Fibroblast of lung (primary cell): Measurements from ENCODE around the gene AXL.

ENCODE experiments used
- EZH2 ChIP-seq: IDR thresholded peaks from 2 replicates; pipeline ENCODE4 v1.5.1; 2012; ENCODE audit warnings: low read length, control low read depth, mild to moderate bottlenecking; ENCODE audit errors: missing control alignments
- TF ChIP-seq, protein P1 (sequence below), 2 donors: IDR thresholded peaks in 1 of 2; conservative IDR thresholded peaks in 1 of 2; 1 replicate in 1 of 2; 2 replicates in 1 of 2; pipeline ENCODE4 v1.5.1; 2011 to 2012; ENCODE audit warnings: low read length in 2 of 2, control low read depth in 1 of 2, inconsistent platforms in 1 of 2, low read depth in 1 of 2, mild to moderate bottlenecking in 1 of 2

DNA sequence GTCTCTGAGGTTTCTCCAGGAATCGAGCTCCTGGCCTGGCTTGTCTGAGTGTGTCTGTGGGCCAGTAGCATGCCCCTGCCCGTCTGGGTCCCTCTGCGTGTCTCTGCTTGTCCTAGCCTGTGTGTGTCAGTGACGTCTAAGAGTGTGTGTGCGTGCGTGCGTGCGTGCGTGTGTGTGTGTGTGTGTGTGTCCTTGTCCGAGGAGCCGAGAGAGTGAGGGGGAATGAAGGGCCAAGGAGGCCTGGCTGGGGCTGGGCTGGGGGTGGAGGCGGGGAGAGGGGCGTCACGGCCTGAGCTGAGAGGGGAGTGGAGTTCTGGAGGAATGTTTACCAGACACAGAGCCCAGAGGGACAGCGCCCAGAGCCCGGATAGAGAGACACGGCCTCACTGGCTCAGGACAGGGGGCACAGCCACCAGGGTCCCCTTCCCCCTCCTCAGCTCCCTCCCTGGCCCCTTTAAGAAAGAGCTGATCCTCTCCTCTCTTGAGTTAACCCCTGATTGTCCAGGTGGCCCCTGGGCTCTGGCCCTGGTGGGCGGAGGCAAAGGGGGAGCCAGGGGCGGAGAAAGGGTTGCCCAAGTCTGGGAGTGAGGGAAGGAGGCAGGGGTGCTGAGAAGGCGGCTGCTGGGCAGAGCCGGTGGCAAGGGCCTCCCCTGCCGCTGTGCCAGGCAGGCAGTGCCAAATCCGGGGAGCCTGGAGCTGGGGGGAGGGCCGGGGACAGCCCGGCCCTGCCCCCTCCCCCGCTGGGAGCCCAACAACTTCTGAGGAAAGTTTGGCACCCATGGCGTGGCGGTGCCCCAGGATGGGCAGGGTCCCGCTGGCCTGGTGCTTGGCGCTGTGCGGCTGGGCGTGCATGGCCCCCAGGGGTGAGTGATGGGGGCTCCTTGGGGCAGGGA lies at the start of gene AXL:
- TF ChIP-seq, protein P1, sequence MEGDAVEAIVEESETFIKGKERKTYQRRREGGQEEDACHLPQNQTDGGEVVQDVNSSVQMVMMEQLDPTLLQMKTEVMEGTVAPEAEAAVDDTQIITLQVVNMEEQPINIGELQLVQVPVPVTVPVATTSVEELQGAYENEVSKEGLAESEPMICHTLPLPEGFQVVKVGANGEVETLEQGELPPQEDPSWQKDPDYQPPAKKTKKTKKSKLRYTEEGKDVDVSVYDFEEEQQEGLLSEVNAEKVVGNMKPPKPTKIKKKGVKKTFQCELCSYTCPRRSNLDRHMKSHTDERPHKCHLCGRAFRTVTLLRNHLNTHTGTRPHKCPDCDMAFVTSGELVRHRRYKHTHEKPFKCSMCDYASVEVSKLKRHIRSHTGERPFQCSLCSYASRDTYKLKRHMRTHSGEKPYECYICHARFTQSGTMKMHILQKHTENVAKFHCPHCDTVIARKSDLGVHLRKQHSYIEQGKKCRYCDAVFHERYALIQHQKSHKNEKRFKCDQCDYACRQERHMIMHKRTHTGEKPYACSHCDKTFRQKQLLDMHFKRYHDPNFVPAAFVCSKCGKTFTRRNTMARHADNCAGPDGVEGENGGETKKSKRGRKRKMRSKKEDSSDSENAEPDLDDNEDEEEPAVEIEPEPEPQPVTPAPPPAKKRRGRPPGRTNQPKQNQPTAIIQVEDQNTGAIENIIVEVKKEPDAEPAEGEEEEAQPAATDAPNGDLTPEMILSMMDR (conservative IDR thresholded peaks at IDR 0.05 in 1 of 2, IDR thresholded peaks at IDR 0.05 in 1 of 2; ENCODE audit: low read depth in 1 of 2, low read length in 2 of 2) = no peak
- TF ChIP-seq EZH2 = no peak
